Adipocyte (in vitro differentiated cells): Measurements from ENCODE around the gene EDC3.

Source experiments
- DNase-seq: peaks from one replicate; pipeline ENCODE4 v3.0.0-alpha.2; 2015; ENCODE audit warnings: low read depth
- H3K27me3 ChIP-seq: replicated peaks from 2 replicates; pipeline ENCODE4 v1.7.0; 2013; ENCODE audit warnings: mild to moderate bottlenecking, low read length, moderate library complexity; ENCODE audit not compliant: control insufficient read depth, insufficient read depth
- H3K36me3 ChIP-seq: 2 replicates; pipeline ENCODE4 v1.7.0; 2013; ENCODE audit warnings: low read length, mild to moderate bottlenecking, moderate library complexity; ENCODE audit not compliant: control insufficient read depth, insufficient read depth, severe bottlenecking
- H3K4me1 ChIP-seq: 2 replicates; pipeline ENCODE4 v1.7.0; 2013; ENCODE audit warnings: mild to moderate bottlenecking, low read length, moderate library complexity; ENCODE audit not compliant: control insufficient read depth, insufficient read depth
- H3K4me3 ChIP-seq: 2 replicates; pipeline ENCODE4 v1.7.0; 2013; ENCODE audit warnings: mild to moderate bottlenecking, low read length, moderate library complexity
- H3K9ac ChIP-seq: 2 replicates; pipeline ENCODE4 v1.7.0; 2013; ENCODE audit warnings: mild to moderate bottlenecking, low read length, moderate library complexity
- H3K9me3 ChIP-seq: 2 replicates; pipeline ENCODE4 v1.7.0; 2013; ENCODE audit warnings: mild to moderate bottlenecking, low read length, moderate library complexity; ENCODE audit not compliant: control insufficient read depth

The EDC3 gene

GRCh38 chr15:74621936-74622335, 73.9 kb downstream of the EDC3 start:
- H3K27me3 ChIP-seq = no peaks in the 10 kb centered on the region
- H3K4me3 ChIP-seq = no peak overlapping the region
- peaks cover 79% of the 10 kb centered on the region for H3K36me3 ChIP-seq
- no peak overlapping the region for H3K9ac ChIP-seq
- H3K9me3 ChIP-seq = no peaks in the 10 kb centered on the region
- peaks cover 35% of the 10 kb centered on the region for H3K4me1 ChIP-seq
- DNase-seq = no peak

DNA sequence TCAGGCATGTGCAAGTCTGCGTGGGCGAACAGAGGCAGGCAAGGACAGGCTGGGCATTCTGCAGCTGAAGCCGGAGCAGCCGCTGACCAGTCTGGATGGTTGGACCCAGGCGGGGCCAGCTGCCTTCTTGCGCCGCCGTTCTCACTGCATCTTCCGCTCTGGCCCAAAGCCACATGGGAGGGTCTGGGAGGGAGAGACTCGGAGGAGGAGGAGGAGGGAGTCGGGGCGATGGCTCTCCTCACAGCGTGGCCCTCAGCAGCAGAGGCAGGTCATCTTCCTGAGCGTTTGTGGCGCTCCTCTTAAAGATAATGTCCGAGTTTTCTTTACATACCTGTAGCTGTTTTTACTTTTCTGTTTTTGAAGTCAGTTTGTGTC, 74.3 kb downstream of the EDC3 start:
- no peaks in the 10 kb centered on the region for H3K27me3 ChIP-seq
- peaks cover 75% of the 10 kb centered on the region for H3K36me3 ChIP-seq
- no peak for DNase-seq
- peaks cover 39% of the 10 kb centered on the region for H3K4me1 ChIP-seq
- H3K4me3 ChIP-seq = no peak overlapping the region
- H3K9me3 ChIP-seq = no peaks in the 10 kb centered on the region
- H3K9ac ChIP-seq = peak overlapping the region; percentile 36

DNA sequence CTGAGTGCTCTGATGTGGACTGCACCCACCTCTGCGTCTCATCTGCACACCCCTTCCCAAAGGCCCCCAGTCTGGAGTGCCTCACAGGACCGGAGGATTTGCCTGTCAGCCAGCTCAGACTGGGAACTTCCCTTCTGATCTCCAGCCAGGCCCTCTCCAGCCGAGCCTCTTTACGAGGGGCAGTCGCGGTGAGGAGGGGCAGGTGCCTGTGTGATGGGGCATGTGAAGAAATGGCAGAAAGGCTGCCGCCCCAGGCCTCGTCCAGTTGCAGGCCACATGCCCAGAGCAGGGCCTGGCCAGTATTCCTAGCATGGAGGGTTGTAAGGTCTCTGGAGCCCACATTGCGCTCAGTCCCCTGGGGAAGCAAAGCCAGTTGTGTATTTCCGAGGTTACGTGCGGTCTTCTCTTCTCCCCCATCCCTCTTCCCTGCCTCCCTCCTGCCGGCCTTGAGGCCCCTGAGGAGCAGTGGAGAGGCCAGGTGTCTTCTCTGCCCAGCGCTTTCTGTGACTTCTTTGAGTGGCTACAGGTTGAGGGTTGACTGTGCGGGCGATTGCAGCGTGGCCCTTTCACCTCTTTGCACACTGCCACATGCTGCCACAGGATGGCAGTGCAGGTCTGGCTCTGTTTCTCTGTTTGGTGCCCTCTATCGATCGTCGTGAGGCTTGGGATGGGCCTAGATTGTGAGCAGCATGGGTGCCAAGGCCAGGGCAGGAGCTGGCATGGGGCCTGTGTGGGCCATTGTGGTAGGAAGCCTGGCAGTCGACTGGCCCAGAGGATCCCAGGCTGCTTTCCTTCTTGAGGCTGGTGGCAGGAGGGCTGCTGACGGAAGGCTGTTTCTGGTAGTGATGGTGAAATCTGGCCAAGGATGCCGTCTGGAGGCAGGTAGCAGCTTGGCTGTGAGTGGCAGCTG, 74.9 kb downstream of the EDC3 start:
- no peaks in the 10 kb centered on the region for H3K27me3 ChIP-seq
- peak; percentile 86 for DNase-seq
- H3K9me3 ChIP-seq = no peaks in the 10 kb centered on the region
- H3K4me1 ChIP-seq = peaks cover 40% of the 10 kb centered on the region
- no peak overlapping the region for H3K4me3 ChIP-seq
- peaks cover 68% of the 10 kb centered on the region for H3K36me3 ChIP-seq
- peak overlapping the region; percentile 36 for H3K9ac ChIP-seq

GRCh38 chr15:74619916-74620635, 75.7 kb downstream of the EDC3 start:
- Histone ChIP-seq H3K4me3 (no peak overlapping the region), H3K9ac (peak overlapping the region; percentile 14), H3K27me3 (no peaks in the 10 kb centered on the region), H3K9me3 (no peaks in the 10 kb centered on the region), H3K4me1 (peaks cover 40% of the 10 kb centered on the region), H3K36me3 (peaks cover 60% of the 10 kb centered on the region)
- no peak for DNase-seq

- no peak for DNase-seq
- Histone ChIP-seq H3K27me3 (no peaks in the 10 kb centered on the region), H3K9me3 (no peaks in the 10 kb centered on the region), H3K4me3 (no peak overlapping the region), H3K9ac (no peak overlapping the region), H3K36me3 (peaks cover 50% of the 10 kb centered on the region), H3K4me1 (peaks cover 43% of the 10 kb centered on the region)
Measured at GRCh38 chr15:74618841-74619596, 76.8 kb downstream of the EDC3 start.

DNA sequence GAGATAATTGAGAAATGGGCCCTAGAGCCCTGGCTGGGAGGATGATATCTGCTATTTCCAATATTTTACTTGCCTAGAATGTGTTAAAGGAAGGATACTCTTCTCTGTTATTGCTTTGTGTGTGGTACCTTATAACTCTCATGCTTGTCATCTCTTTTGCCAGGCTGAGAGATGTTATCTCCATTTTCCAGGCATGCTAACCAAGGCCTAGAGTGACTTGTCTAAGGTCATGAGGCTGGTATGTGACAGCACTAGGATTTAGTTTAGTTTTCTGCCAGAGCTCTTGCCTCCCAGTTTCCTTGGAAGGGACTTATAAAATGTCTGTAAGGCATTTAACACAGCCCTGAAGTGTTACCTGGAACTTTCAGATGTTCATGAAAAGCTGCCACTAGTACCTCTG, 78.8 kb downstream of the EDC3 start:
- H3K27me3 ChIP-seq = no peaks in the 10 kb centered on the region
- H3K4me1 ChIP-seq = peaks cover 43% of the 10 kb centered on the region
- H3K9me3 ChIP-seq = no peaks in the 10 kb centered on the region
- H3K9ac ChIP-seq = peak overlapping the region; percentile 100
- H3K4me3 ChIP-seq = peak overlapping the region; percentile 99
- peak; percentile 41 for DNase-seq
- H3K36me3 ChIP-seq = peaks cover 29% of the 10 kb centered on the region

- Histone ChIP-seq H3K27me3 (no peaks in the 10 kb centered on the region), H3K9ac (peak overlapping the region; percentile 100), H3K4me3 (peak overlapping the region; percentile 99), H3K36me3 (peaks cover 24% of the 10 kb centered on the region), H3K4me1 (peaks cover 43% of the 10 kb centered on the region), H3K9me3 (no peaks in the 10 kb centered on the region)
- DNase-seq = peak; percentile 83
Measured at GRCh38 chr15:74616366-74616939, 79.4 kb downstream of the EDC3 start.

- H3K4me1 ChIP-seq = peaks cover 41% of the 10 kb centered on the region
- H3K4me3 ChIP-seq = peak within 1 kb of the TSS; percentile 99
- peaks cover 17% of the 10 kb centered on the region for H3K36me3 ChIP-seq
- peak within 1 kb of the TSS; percentile 100 for H3K9ac ChIP-seq
- H3K27me3 ChIP-seq = no peaks in the 10 kb centered on the region
- DNase-seq = peak; percentile 98
- H3K9me3 ChIP-seq = no peaks in the 10 kb centered on the region
Measured at GRCh38 chr15:74615508-74616365, 80.1 kb downstream of the EDC3 start, which contains the start of gene CLK3. Gene CLK3 (plus strand): TSS chr15:74615836. CDS start chr15:74619197, 3,361 bp downstream.

GRCh38 chr15:74614744-74615507, 80.9 kb downstream of the EDC3 start:
- H3K9ac ChIP-seq = peak overlapping the region; percentile 100
- no peaks in the 10 kb centered on the region for H3K9me3 ChIP-seq
- no peaks in the 10 kb centered on the region for H3K27me3 ChIP-seq
- H3K4me3 ChIP-seq = peak overlapping the region; percentile 99
- peaks cover 9% of the 10 kb centered on the region for H3K36me3 ChIP-seq
- peaks cover 33% of the 10 kb centered on the region for H3K4me1 ChIP-seq
- peak; percentile 94 for DNase-seq
